K562 (cell line): ENCODE results near the gene ZFPM1. TPM values are rescaled to one million over a fixed set of nuclear protein-coding genes. Genes with fewer than 3 reads are reported as not detected.
A peak's percentile ranks its signal among the peaks of the same experiment; 100 is the strongest.

Source experiments
- ARID4B ChIP-seq: sonication (generic); formaldehyde crosslinking; IDR thresholded peaks from 2 replicates; pipeline ENCODE4 v1.8.0; 2022; ENCODE audit warnings: mild to moderate bottlenecking, missing genetic modification reagents
- BCL6 ChIP-seq: fragments of 250-450 bp; sonication (Bioruptor Pico); IDR thresholded peaks from 2 replicates; pipeline ENCODE4 v1.4.0; 2020
- CBX3 ChIP-seq, 2 experiments: IDR thresholded peaks; 1 replicate in 1 of 2; 2 replicates in 1 of 2; pipeline ENCODE4 v1.6.1; 2012; ENCODE audit warnings: inconsistent platforms in 2 of 2, low read length in 2 of 2, borderline replicate concordance in 1 of 2, control low read depth in 1 of 2
- CHCHD3 ChIP-seq: fragments of 250-450 bp; sonication (Bioruptor Pico); IDR thresholded peaks from 2 replicates; pipeline ENCODE4 v2.1.2; 2022; ENCODE audit warnings: mild to moderate bottlenecking
- COPS2 ChIP-seq: fragments of 450-650 bp; conservative IDR thresholded peaks from 2 replicates; pipeline ENCODE4 v1.6.1; 2016; ENCODE audit warnings: mild to moderate bottlenecking, moderate library complexity
- ESRRA ChIP-seq: fragments of 450-650 bp; IDR thresholded peaks from 2 replicates; pipeline ENCODE4 v1.6.1; 2014; ENCODE audit warnings: low read depth, mild to moderate bottlenecking, moderate library complexity, borderline replicate concordance
- FUS ChIP-seq: fragments of 200-400 bp; formaldehyde crosslinking; optimal IDR thresholded peaks from 2 replicates; pipeline ENCODE3; 2017; ENCODE audit warnings: low read depth, low read length
- HMG20A ChIP-seq: fragments of 450-650 bp; formaldehyde crosslinking; conservative IDR thresholded peaks from 2 replicates; pipeline ENCODE4 v1.4.0; 2020; ENCODE audit warnings: mild to moderate bottlenecking, mixed read lengths
- JUN ChIP-seq, 2 experiments: sonication (generic) in 1 of 2; formaldehyde crosslinking in 1 of 2; IDR thresholded peaks; 2 replicates each; pipeline versions ENCODE4 v1.6.1 to v1.8.0; 2012 to 2022; ENCODE audit warnings: borderline replicate concordance in 2 of 2, mild to moderate bottlenecking in 2 of 2, improper control_type of control experiment in 1 of 2, low read depth in 1 of 2, low read length in 1 of 2, missing genetic modification reagents in 1 of 2
- L3MBTL2 ChIP-seq: fragments of 450-650 bp; IDR thresholded peaks from 2 replicates; pipeline ENCODE4 v1.6.1; 2016; ENCODE audit warnings: mild to moderate bottlenecking, moderate library complexity
- MEF2A ChIP-seq: IDR thresholded peaks from 2 replicates; pipeline ENCODE4 v1.6.1; 2011; ENCODE audit warnings: low read depth, mild to moderate bottlenecking, low read length, moderate library complexity; ENCODE audit not compliant: control insufficient read depth
- NCOR1 ChIP-seq: fragments of 450-650 bp; IDR thresholded peaks from 2 replicates; pipeline ENCODE4 v1.6.1; 2016; ENCODE audit warnings: mild to moderate bottlenecking, moderate library complexity
- RNF2 ChIP-seq: sonication (generic); IDR thresholded peaks from 2 replicates; pipeline ENCODE4 v1.6.1; 2016
- SRSF7 ChIP-seq: fragments of 200-400 bp; formaldehyde crosslinking; optimal IDR thresholded peaks from 2 replicates; pipeline ENCODE3; 2017; ENCODE audit warnings: mild to moderate bottlenecking, low read depth, low read length
- STAT5A ChIP-seq: IDR thresholded peaks from 2 replicates; pipeline ENCODE4 v1.6.1; 2012; ENCODE audit warnings: low read length, inconsistent platforms, borderline replicate concordance
- TCFL5 ChIP-seq: fragments of 250-450 bp; sonication (Bioruptor Pico); conservative IDR thresholded peaks from 2 replicates; pipeline ENCODE4 v1.6.1; 2021; ENCODE audit warnings: mild to moderate bottlenecking, moderate library complexity, matching md5 sums
- ZBTB33 ChIP-seq: sonication (generic); formaldehyde crosslinking; IDR thresholded peaks from 2 replicates; pipeline ENCODE4 v1.8.1; 2023; ENCODE audit warnings: mild to moderate bottlenecking, missing genetic modification reagents
- ZNF217 ChIP-seq: sonication (generic); formaldehyde crosslinking; IDR thresholded peaks from 2 replicates; pipeline ENCODE4 v1.8.0; 2022; ENCODE audit warnings: mild to moderate bottlenecking, missing genetic modification reagents
- ZNF232 ChIP-seq: sonication (generic); formaldehyde crosslinking; IDR thresholded peaks from 2 replicates; pipeline ENCODE4 v1.8.0; 2022; ENCODE audit warnings: mild to moderate bottlenecking, missing genetic modification reagents
- ZNF740 ChIP-seq, 3 experiments: fragments of 200-800 bp in 1 of 3; sonication (Bioruptor generic) in 1 of 3; sonication (generic) in 1 of 3; formaldehyde crosslinking in 1 of 3; IDR thresholded peaks; 2 replicates each; pipeline versions ENCODE4 v1.6.1 to v1.8.0; 2016 to 2022; ENCODE audit warnings: mild to moderate bottlenecking in 2 of 3, missing compliant biosample characterization in 2 of 3, missing genetic modification characterization in 2 of 3, missing genetic modification reagents in 1 of 3
- polyA plus RNA-seq, 8 experiments: library from polyadenylated mRNA; depleted of rRNA in 4 of 8; stranded (reverse) in 5 of 8; unstranded in 3 of 8; fragments of >200 nt; fragmentation: Nextera tagmentation in 2 of 8; fragmentation: Illumina TruSeq in 1 of 8; extraction: Ambion mirVana in 2 of 8; extraction: Trizol in 1 of 8; gene quantifications; 2 replicates each; pipeline versions ENCODE4 v1.2.1 to v1.2.3, GENCODE V29; 2011 to 2014; ENCODE audit warnings: inconsistent platforms in 1 of 8, missing spikeins in 1 of 8
- total RNA-seq, 7 experiments: library from RNA; depleted of rRNA in 6 of 7; stranded (reverse); fragments of >200 nt in 6 of 7; fragmentation: Illumina TruSeq in 2 of 7; extraction: Trizol in 2 of 7; gene quantifications; 2 replicates each; pipeline versions ENCODE4 v1.2.1 to v1.2.3, GENCODE V29; 2011 to 2021; ENCODE audit warnings: low replicate concordance in 1 of 7

The ZFPM1 gene
- total and polyA plus RNA-seq, 9 of the 15 experiments (the other 6 are each of a cell fraction or from before 2014, with no cell fraction given) = 0.03 to 35.9 (median 1.4) TPM

GRCh38 chr16:88451586-88452481, 1.2 kb upstream of the ZFPM1 start (continued):
- TF ChIP-seq ZNF740 (CRISPR knock-in tag; IDR thresholded peaks at IDR 0.05) (peak; percentile 70; the same call in 1 of the 2 replicates), ZNF740 (tag; IDR thresholded peaks at IDR 0.05) (no peak), ESRRA (peak; percentile 40), JUN (IDR thresholded peaks at IDR 0.05; ENCODE audit: borderline replicate concordance, low read depth, low read length) (0 out of 2 replicates have a peak, but pooled peaks have one; percentile 28), JUN (CRISPR knock-in tag; IDR thresholded peaks at IDR 0.05; ENCODE audit: borderline replicate concordance) (no peak), MEF2A (no peak), ZNF232 (CRISPR knock-in tag) (no peak), ARID4B (no peak), STAT5A (no peak), ZBTB33 (no peak), CHCHD3 (CRISPR knock-in tag) (no peak), BCL6 (no peak), ZNF217 (CRISPR knock-in tag) (no peak), FUS (no peak), CBX3 (IDR thresholded peaks at IDR 0.05; ENCODE audit: borderline replicate concordance in 1 of 2, low read length in 2 of 2) (no peak), TCFL5 (no peak), NCOR1 (no peak), COPS2 (no peak), HMG20A (CRISPR knock-in tag) (no peak), L3MBTL2 (no peak), RNF2 (no peak), SRSF7 (no peak)
